ENCODE data around the gene STK32B. TPM values are rescaled to one million over a fixed set of nuclear protein-coding genes. Genes with fewer than 3 reads are reported as not detected.

STK32B gene
- total and polyA plus RNA-seq, 12 donors = 0.12 to 0.68 (median 0.34) TPM

DNA sequence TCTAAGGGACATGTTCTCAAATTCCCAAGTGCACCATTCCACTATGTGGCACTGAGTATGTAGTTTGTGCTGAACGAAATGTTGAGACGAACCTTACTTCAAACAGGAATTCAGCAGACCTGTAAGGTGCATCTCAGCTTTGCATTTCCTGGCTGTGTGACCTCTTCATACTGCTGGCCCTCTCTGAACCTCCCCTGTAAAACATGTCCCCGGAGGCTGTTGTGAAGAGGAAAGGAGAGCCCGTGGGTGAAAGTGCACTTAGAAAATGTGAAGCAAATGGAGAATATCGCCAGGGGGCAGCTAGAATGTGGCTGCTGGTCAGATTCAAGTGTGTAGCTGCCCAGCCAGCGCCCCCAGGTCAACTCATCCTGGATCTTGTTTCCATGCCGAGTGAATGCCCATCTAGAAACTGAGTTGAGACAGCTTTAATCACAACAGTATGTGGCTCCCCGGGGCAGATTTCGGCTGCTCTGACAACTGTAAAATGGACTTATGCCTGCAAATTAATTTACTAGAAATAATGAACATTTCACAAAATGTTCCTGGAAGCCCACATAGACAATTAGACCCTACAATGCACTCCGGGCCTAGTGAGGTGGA lies 393.7 kb downstream of the STK32B start:
- ATAC-seq = no peak
- no peak for TF ChIP-seq CTCF (IDR thresholded peaks at IDR 0.05)
- intact Hi-C loops (cut with DNase I) = no loop called here
- no peak overlapping the region for H3K27ac ChIP-seq
- no peak overlapping the region for H3K4me3 ChIP-seq
- DNase-seq = no peak
- H3K4me1 ChIP-seq = no peaks in the 10 kb centered on the region
- peaks cover 0 to 4% (median 0%) of the 10 kb centered on the region in 7 donors for H3K27me3 ChIP-seq
- no peaks in the 10 kb centered on the region for H3K36me3 ChIP-seq
- 87% methylated on average over 10 of the region's 10 CpGs for WGBS, 2 donors
- H3K9me3 ChIP-seq = no peaks in the 10 kb centered on the region

DNA sequence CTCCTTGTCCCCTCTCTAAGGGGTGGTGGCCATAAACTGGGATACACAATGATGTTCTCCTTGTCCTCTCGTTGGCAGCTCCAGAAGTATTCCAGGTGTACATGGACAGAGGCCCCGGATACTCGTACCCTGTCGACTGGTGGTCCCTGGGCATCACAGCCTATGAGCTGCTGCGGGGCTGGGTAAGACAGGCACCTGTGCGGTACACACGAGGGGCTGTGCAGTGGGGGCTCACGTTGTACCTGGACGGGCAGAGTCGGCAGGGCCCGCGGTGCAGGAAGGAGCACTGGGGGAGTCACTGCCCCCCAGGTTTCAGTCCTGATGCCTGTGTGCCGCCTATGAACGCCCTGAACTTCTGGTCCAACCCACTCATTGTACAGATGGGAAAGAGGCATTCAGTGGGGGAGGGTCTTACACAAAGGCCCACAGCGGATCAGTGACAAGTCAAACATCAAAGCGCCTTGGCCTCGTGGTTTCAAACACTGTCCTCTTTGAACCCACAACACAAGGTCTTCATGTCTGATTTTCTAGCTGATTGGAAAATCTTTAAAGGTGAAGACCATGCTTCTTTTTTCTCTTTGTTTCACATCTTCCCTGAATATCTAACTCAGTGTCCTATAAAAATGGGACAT lies 395.4 kb downstream of the STK32B start:
- H3K4me3 ChIP-seq = no peak overlapping the region
- no peak for ATAC-seq

GRCh38 chr4:5447755-5448154 lies 396.5 kb downstream of the STK32B start:
- Histone ChIP-seq H3K4me3 (no peak overlapping the region), H3K27me3 (peaks cover 0 to 4% (median 0%) of the 10 kb centered on the region in 7 donors), H3K4me1 (no peaks in the 10 kb centered on the region), H3K36me3 (no peaks in the 10 kb centered on the region), H3K27ac (no peak overlapping the region), H3K9me3 (no peaks in the 10 kb centered on the region)
- intact Hi-C loops (cut with DNase I) = no loop called here
- WGBS, 2 donors = 83 to 92% methylated on average over 3 of the region's 3 CpGs
- DNase-seq (no peak), ATAC-seq (no peak)
- TF ChIP-seq CTCF (IDR thresholded peaks at IDR 0.05) = no peak

More for the DNA sequence above, 395.4 kb downstream of the STK32B start:
- Histone ChIP-seq H3K36me3 (no peaks in the 10 kb centered on the region), H3K9me3 (no peaks in the 10 kb centered on the region), H3K27me3 (peaks cover 0 to 4% (median 0%) of the 10 kb centered on the region in 7 donors), H3K4me1 (no peaks in the 10 kb centered on the region), H3K27ac (no peak overlapping the region)
- 84 to 90% methylated on average over 17 of the region's 17 CpGs for WGBS, 2 donors
- TF ChIP-seq CTCF (IDR thresholded peaks at IDR 0.05) = no peak
- DNase-seq = no peak
- intact Hi-C loops (cut with DNase I) = no loop called here

GRCh38 chr4:5448221-5448620 lies 396.9 kb downstream of the STK32B start:
- TF ChIP-seq CTCF (IDR thresholded peaks at IDR 0.05) = no peak
- peaks cover 0 to 4% (median 0%) of the 10 kb centered on the region in 7 donors for H3K27me3 ChIP-seq
- no peak overlapping the region for H3K27ac ChIP-seq
- DNase-seq (no peak), ATAC-seq (no peak)
- H3K9me3 ChIP-seq = no peaks in the 10 kb centered on the region
- no peaks in the 10 kb centered on the region for H3K4me1 ChIP-seq
- H3K4me3 ChIP-seq = no peak overlapping the region
- intact Hi-C loops (cut with DNase I) = no loop called here
- H3K36me3 ChIP-seq = no peaks in the 10 kb centered on the region
- WGBS, 2 donors = 59 to 62% methylated on average over 10 of the region's 10 CpGs

Measured in heart right ventricle (tissue), 16 donors.